Ovary (tissue), 3 donors: ENCODE results near the gene MBNL3.

ENCODE experiments used
- POLR2A ChIP-seq: fragments of 450-650 bp; IDR thresholded peaks from one replicate; pipeline ENCODE4 v1.6.1; 2017; ENCODE audit warnings: antibody characterized with exemption, mild to moderate bottlenecking, moderate library complexity
- TF ChIP-seq, protein P1 (sequence below), 3 donors: fragments of 450-650 bp in 2 of 3; fragments of 200-600 bp in 1 of 3; IDR thresholded peaks; one replicate each; pipeline versions ENCODE4 v1.5.1 to v1.8.0; 2016 to 2022; ENCODE audit warnings: antibody characterized with exemption in 3 of 3, mild to moderate bottlenecking in 1 of 3
- donor health status: DM: no; HTN: no; CAD: no.

DNA sequence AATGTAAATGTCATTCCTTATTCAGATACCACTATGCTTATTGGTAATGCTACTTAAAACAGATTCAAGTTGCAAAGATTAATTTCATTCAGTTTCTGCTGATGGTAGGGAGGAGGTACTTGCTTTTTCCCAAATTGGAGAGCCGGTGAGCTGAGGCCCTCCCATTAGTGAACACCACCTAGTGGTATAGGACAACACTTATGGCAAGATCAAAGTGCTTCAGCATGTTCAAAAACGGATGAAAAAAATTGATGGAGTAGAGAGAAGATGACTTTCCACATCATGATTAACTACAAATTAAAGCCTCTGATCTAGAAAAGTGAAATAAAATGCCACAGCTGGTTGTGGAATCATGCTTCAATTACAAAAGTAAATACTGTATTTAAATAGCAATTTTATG lies 112.9 kb downstream of the MBNL3 start:
- no peak for TF ChIP-seq POLR2A
- TF ChIP-seq, protein P1, sequence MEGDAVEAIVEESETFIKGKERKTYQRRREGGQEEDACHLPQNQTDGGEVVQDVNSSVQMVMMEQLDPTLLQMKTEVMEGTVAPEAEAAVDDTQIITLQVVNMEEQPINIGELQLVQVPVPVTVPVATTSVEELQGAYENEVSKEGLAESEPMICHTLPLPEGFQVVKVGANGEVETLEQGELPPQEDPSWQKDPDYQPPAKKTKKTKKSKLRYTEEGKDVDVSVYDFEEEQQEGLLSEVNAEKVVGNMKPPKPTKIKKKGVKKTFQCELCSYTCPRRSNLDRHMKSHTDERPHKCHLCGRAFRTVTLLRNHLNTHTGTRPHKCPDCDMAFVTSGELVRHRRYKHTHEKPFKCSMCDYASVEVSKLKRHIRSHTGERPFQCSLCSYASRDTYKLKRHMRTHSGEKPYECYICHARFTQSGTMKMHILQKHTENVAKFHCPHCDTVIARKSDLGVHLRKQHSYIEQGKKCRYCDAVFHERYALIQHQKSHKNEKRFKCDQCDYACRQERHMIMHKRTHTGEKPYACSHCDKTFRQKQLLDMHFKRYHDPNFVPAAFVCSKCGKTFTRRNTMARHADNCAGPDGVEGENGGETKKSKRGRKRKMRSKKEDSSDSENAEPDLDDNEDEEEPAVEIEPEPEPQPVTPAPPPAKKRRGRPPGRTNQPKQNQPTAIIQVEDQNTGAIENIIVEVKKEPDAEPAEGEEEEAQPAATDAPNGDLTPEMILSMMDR (IDR thresholded peaks at IDR 0.05) = no peak
